MV-4-11 (cell line): Measurements from ENCODE around the gene ARRB1.

ENCODE experiments used
- DNase-seq: peaks from one replicate; lab custom pipeline; 2025; lab: John Stamatoyannopoulos, UW

ARRB1 gene

DNA sequence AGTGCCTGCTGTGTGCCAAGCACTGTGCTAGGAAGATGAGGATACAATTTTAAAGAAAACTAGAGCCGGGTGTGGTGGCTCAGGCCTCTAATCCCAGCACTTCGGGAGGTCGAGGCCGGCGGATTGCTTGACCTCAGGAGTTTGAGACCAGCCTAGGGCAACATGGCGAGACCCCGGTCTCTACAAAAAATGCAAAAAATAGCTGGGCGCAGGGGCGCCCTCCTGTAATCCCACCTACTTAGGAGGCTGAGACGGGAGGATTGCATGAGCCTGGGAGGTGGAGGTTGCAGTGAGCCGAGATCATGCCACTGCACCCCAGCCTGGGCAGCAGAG lies 102.6 kb downstream of the ARRB1 start:
- DNase-seq, result no peak

DNA sequence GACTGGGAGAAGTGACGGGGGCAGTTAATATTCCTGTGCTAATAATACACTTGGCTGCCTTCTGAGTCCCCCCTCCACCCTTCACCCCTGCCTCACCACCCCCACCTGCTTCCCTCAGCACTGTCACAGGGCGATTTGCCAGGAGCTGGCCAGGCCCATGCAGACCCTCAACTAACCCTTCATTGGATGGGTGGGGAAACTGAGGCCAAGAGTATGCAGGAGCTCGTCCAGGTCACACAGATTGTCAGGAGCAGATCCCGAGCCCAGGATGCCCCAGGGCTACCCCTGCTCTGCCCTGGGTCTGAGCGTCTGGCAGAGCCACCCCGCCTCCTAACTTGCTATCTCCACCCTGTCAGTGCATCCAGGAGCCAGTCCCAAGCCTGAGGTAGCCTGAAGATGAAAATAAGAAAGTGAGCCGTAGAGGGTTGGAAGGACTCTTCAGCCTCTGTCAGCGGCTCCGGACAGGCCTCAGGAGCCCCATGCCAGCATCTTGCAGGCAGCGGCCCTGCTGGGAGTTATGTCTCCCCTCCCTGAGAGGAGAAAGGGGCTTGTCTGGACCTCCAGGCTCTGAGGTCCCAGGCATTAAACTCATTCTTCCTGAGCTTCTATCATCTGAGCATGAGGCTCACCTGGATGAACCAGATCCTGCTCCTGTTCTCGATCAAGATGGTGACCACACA lies 104.7 kb downstream of the ARRB1 start:
- DNase-seq, result no peak

DNA sequence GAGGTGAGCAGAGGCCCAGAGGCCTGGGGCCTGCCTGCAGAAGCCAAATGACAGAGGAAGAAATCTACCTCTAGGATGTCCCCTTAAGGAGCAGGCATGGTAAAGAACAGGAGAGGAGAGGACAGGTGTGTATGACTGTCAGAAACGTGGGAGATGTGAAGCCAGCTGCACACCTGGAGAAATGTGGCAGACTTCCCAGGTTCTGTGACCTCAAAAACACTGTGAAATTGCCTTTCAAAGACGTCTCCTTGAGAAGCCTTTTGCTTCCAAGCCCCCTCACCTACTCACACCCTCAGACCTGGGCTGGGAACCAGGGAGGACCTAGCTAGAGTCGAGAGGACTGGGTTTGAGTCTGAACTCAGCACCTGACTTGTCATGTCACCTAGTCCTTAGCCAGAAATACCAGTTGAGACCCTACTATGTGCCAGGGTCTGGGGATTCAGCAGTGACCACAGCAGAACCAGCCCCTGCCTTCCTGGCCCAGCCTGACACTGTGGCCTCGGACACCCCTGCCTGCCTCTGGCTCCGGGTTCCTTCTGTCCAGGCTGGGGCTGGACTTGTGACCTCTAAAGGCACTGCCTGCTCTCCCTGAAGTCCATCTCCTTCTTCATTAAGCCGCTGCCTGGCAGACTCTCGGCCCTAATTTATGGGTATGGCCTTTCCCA lies 105.3 kb downstream of the ARRB1 start:
- no peak for DNase-seq

DNA sequence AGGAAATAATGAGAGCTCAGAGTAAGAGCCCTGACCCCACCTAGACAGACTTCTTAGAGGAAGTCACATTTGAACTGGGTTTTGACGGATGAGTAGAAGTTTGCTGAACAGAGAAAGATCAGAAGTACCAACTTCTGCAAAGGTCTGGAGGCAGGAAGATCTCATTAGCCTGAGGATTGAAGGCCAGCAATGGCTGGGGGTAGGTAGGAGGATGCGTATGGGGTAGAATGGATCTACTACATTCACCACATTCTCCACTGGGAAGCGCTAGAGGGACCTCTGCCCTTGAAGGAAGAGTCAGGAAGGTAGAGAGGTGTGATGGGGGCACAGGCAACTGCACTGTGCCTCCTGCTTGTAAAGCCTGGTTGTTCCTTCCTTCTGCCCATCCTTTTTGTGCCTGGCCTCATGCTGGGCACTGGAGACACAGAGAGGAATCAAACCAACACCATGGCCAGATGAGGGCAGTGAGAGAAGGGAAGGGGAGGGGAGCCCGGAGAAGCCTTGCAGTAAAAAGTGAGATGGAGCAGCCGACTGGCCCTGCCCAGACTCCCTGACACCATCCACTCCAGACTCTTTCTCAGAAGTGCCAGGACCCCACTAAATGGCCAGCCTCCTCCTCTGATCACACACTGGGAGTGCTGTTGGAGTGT lies 106.0 kb downstream of the ARRB1 start:
- DNase-seq, result no peak

DNA sequence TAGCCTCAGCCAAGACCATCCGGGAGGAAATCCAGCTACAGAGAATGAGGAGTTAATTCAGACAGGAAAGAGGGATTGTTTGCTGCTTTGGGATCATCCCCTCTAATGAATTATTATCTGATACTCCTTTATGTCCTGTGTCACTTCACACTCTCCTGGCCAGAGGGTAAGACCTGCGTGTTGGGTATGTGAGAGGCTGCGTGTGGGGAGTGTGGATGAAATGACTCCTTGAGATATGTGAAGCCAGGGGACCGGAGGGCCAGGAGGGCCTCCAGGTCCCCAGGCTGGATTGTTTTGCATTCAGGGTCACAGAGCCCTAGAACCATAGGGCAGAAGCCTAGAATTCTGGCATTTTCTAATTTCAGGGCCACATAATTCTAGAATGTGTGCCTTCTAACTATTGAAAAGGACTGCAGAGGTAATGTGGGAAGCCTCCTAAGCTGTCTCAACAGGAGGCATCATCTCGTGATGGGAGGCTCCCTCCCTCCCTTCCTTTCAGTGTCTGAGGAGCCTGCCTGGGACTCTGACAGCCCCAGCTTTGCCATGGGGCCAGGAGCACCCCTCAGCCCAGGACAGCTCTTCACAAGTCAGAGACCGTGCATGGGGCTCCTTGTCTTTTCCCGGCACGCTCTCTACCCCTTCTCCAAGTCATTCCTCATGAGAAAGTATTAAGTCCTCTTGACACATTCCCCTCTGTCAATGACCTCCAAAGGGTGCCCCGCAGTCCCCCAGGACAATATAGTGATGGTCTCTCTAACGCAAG lies 107.2 kb downstream of the ARRB1 start:
- DNase-seq, result no peak

DNA sequence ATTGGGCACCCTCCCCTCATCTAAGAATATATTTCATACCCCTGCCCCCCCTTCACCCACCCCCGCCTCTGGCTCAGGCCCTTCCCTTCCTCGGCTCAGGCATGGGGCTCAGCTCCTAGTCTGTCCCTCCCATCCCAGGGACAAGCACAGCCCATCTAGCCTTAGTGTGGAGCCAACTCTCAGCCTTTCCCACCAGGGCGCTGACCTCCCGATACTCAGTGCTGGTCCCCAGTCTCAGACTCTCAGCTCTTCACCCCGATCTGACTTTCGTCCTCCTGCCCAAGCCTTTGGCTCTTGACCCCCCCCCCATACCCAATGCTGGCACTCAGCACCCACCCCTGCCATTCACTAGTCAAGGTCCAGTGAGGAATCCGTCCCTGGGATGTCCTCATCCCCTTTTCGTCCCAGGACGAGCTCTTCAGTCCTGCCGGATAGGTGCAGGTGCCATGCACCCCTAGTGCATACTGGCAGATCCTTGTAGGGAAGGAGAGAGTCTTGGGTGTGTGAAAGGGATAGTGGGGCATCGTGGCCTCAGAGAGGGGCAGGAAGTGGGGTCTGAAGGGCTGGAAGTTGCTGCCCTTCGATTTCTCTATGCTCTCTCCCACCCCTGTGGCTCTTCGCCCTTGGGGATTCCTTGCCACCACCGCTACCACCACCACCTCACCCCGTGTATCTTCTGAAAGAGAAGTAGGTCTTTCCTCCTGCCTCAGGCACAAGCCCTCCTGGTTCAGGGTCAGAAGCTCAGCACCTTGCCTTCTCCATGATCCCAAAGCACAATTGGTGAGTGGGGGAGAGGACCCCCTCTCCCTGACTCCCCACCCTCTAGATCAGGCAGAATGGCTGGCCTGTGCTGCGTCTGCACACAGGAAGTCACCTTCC lies 108.5 kb downstream of the ARRB1 start:
- no peak for DNase-seq

DNA sequence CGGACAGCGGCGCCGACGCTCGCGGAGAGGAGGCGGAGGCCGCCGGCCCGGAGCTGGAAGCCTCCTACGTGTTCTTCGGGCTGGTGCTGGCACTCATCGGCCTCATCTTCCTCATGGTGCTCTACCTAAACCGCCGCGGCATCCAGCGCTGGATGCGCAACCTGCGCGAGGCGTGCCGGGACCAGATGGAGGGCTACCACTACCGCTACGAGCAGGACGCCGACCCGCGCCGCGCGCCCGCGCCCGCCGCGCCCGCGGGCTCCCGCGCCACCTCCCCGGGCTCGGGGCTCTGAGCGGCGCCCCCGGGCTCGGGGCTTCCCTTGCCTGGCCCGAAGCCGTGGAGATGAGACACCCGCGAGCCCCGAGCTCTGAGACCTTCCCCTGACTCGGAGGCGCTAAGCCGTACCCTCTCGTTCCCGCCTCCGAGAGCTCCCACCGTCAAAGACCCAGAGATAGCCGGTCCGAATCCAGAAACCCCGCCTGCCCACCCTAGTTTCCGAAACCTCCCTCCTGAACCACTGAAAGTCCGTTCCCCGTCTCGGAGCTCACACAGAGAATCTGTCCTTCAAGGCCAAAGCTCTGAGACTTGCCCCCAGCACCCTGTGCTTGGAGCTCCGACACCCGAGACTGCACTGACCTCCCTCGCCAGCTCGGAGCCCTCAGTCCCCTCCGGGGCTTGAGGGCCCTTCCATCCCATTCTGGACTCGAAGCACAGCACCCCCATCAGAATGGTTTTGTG lies 109.4 kb downstream of the ARRB1 start:
- no peak for DNase-seq

DNA sequence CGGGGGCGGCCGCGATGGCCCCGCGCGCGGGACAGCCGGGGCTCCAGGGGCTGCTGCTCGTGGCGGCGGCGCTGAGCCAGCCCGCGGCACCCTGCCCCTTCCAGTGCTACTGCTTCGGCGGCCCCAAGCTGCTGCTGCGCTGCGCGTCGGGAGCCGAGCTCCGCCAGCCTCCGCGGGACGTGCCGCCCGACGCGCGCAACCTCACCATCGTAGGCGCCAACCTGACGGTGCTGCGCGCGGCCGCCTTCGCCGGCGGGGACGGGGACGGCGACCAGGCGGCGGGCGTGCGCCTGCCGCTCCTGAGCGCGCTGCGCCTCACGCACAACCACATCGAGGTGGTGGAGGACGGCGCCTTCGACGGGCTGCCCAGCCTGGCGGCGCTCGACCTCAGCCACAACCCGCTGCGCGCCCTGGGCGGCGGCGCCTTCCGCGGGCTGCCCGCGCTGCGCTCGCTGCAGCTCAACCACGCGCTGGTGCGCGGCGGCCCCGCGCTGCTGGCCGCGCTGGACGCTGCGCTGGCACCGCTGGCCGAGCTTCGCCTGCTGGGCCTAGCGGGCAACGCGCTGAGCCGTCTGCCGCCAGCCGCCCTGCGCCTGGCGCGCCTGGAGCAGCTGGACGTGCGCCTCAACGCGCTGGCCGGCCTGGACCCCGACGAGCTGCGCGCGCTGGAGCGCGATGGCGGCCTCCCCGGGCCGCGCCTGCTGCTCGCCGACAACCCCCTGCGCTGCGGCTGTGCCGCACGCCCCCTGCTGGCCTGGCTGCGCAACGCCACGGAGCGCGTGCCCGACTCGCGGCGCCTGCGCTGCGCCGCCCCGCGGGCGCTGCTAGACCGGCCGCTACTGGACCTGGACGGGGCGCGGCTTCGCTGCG lies 110.2 kb downstream of the ARRB1 start:
- DNase-seq, result peak; percentile 21

DNA sequence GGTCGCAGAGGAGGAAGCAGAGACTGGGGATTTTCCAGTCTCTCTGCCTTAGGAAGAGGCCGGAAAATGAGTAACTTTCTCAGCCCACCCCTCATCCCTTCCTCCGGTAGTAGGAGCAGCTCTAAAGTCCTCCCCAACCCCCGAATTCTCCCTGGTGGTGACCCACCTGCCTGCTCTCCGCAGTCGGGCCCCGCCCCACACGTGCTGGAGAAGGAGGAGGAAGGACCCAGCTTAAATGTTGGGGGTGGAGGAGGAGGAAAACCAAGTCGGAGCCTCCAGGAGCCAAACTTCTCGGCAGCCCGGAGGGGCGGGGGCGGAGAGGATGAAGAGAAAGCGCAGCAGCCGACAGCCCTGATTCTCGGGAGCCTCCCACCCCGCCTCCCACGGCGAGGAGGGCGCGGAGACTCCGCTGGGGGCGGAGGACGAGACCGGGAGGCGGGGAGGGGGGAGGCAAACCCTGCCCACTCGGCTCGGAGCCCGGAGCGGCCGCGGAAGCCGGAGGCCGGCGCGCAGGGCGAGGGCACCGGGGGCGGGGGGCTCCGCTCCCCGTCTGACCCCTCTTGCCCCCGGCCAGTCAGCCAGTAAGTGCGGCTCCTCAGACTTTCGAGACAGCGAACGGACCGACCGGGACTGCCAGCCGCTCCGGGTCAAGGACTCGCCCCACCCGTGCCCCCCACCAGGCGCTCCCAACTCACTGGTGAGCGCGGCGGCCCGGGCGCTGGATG lies 111.0 kb downstream of the ARRB1 start, which contains the start of gene TPBGL:
Gene TPBGL (plus strand): TSS at position 464 of the 725 bp plus-strand sequence. CDS start 276 bp downstream, outside the sequence.
- DNase-seq, result no peak

DNA sequence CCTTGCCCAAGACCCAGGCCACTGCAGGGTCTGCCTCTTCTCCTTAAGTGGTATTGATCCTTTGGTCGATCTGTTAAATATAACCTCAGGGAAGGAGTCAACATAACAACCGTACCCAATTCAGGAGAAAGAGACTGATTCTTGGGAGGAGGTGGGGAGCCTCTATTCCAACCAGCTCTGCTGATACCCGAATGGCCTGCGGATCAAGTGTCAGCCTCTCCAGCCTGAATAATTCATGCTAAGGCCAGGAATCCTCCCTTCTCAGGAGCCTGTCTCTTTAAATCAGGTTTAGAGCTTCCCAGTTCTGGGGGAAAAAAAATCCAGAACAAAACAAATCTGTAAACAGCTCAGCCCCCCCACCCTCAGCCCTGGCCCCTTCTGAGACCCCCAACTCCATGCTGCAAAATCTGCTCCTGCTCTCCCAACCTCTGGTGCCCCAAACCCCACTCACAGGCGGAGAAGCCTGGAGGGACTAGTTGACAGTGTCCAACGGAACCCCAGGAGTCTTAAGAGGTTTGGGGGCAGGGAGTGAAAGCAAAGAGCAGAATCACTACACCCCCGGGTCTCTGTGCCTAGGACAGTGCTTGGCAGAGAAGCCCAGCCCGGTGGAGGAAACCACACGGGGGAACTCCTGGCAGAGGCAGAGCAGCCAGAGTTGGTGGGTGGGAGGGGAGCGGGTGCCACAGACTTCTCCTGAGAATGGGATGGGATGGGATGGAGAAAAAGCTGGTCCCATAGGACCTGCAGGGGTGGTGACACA lies 111.8 kb downstream of the ARRB1 start:
- no peak for DNase-seq

DNA sequence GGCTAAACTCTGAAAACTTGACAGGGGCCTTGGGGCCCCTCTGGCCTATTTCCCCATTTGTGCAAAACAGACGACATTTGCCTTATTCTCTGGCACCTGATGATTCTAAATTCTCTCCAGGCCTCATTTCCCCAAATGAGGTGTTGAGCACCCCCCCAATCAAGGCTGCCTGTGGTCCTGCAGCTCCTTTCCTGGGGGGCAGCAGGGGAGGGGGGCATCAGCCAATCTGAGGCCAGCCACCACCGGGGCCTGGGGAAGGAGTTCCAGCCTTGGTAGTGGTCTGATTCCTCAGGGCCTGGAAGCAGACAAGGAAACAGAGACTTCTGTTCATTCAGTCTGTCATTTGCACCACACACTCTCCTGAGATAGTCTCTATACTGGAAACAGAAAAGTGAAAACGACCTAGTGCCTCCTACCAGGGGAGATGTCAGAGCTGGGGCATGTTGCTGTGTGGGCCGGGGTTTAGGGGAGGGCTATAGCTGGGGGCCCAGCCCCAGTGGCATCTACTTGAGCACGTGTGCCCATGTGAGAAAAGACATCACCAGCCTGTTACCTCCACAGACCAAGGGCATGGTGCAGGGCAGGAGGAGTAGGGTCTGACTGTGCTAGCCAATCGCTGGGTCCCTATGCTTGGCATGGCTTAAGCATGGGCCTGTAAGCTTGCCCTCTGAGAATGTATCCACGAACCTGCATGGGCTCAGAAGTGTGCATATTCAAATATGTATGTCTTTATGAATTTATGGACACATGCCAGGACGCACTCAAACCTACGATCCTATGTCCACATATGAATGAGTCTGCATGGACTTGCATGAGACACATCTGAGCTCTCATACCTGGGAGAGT lies 112.6 kb downstream of the ARRB1 start:
- no peak for DNase-seq

DNA sequence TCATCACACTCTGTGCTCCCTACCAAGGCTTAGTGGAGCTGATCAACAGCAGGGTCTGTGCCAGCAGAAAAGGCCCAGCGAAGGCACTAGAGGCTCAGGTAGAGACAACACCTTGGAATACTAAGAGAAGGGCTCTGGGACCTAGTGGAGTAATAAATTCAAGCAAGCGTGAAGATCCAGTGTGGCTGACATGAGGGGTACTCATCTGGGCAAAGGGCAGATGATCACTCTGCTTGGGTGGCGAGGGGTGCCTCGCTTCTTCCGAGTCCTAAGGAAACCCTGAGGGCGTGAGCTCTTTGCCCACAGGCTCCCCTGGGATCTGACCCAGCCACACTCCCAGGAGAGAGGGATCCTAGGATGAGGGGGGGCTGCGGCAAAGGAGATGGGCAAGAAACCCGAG lies 114.4 kb downstream of the ARRB1 start:
- no peak for DNase-seq

DNA sequence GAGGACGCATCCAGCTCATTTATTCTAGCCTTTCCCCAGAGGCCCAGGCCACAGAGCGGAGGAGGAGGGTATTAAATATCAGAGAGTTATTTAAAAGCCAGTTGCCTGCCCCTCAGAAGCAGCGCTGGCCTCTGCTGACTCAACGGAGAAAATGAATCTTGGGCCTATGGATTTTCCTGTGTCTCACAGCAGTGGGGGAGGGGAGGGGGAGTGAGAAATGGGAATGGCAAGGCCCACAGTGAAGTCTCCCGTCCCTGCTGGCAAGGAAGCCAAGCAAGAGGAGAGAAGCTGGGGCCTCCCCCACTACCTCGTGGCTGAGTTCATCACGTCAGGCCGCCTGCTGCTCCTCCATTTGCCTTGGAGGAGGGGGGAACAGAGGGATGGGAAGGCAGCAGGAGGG lies 115.4 kb downstream of the ARRB1 start:
- DNase-seq, result no peak

DNA sequence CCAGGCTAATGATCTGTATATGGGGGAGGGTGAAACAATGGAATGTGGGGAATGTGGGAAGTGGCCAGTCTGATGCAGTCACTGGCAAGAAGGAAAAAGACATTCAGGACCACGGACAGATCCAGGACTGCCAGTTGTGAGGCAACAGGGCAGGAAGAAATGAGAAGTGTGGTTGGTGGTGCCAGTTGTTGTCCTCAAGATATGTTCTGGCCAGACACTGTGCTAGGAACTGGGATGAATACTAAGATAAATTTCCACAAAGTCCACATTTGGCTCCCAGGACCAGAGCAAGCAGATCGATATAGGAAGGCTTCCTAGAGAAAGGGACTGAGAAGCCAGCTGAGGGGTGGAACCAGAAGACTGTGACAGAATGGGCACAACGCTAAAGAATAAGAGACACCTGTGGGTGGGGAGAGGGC lies 117.7 kb downstream of the ARRB1 start:
- peak; percentile 50 for DNase-seq

DNA sequence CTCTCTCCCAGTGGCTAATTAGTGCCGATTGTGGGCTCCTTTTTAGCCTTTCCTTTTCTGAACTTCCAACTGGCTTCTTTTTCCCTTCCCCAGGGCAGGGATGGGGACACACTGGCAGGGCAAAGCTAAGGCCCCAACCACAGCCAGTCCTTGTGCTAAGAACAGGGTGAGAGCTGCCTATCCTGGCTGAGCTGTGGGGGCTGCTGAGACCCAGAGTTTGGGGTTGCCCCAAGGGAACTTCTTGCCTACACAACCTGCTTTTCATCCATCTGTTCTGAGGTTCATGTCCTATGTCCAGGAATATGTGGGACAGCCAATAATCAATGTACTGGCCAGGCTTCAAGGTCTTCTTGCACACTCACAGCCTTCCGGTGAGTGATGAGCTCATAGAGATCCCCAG lies 120.8 kb downstream of the ARRB1 start:
- no peak for DNase-seq

DNA sequence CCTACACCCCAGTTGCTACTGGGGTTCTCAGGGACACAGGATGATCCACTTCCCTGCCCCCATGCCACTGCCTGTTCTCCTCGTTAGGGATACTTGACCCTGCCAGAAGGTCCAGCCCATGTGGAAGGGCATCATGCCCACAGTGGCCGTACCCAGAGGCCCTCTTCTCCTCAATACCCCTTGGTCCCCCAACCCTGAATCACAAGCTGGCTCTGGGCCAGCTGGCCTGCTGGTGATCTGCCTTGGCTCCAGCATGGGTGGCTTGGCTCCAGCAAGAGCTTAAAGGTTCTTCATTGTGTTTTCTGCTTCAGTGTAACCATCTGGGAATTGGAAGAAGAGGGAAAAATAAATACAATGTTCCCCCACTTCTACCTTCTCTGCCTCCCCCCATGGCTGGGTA lies 122.0 kb downstream of the ARRB1 start:
- DNase-seq, result no peak

DNA sequence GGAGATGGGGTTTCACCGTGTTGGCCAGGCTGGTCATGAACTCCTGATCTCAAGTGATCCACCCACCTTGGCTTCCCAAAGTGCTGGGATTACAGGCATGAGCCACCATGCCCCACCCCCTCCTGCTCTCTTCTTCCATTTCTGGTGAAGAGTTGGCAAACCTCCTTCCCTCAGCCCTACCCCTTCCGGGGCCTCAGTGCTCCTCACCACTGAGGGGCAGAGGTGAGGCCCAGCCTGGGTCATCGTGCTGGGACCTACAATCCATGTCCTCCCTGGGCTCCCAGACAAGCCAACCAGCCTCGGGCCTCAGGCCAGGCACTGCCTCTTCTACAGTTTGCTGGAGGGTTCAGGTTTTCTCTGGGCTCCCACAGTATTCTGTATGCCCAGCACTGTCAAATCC lies 125.7 kb downstream of the ARRB1 start:
- no peak for DNase-seq
